ENCODE data around the gene KIF21B.

Gene KIF21B

DNA sequence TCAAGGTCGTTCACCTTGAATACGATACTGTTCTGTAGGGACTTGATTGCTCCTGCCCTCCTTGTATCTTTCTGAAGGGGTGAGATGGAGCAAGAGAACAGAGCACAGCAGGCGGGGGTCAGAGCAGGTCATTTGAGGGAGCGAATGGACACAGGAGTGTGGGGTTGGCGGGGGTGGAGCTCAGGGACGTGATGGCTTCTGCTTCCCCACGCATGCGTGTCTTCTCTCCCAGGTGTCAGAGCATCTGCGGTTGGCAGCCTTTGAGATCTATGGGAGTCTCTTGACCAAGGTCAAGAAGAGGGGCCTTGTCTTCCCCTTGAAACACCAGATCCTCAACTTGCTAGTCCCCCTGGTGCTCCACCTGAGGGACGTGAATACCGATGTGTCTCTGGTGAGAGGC, 64.9 kb downstream of the KIF21B start:
- no peak overlapping the region for H3K4me3 ChIP-seq (ENCODE audit: low read depth, low read length)
- no peaks in the 10 kb centered on the region for H3K79me2 ChIP-seq
- no peaks in the 10 kb centered on the region for H3K9me3 ChIP-seq (ENCODE audit: control insufficient read depth, low read length)
- H3K4me2 ChIP-seq (ENCODE audit: low read length), result no peak overlapping the region
- no peak overlapping the region for H3K27ac ChIP-seq
- no peak overlapping the region for H2AFZ ChIP-seq
- TF ChIP-seq CTCF (IDR thresholded peaks at IDR 0.05), result no peak
- no peaks in the 10 kb centered on the region for H3K27me3 ChIP-seq (ENCODE audit: control insufficient read depth, insufficient read depth, low read length)
- no peaks in the 10 kb centered on the region for H3K36me3 ChIP-seq (ENCODE audit: control insufficient read depth, insufficient read depth, low read length)
- H3K4me1 ChIP-seq, result no peaks in the 10 kb centered on the region
- H3K9ac ChIP-seq, result no peak overlapping the region

GRCh38 chr1:200954434-200954833, 69.1 kb downstream of the KIF21B start:
- H3K27me3 ChIP-seq (ENCODE audit: control insufficient read depth, insufficient read depth, low read length), result no peaks in the 10 kb centered on the region
- TF ChIP-seq CTCF (IDR thresholded peaks at IDR 0.05), result no peak
- H3K27ac ChIP-seq, result no peak overlapping the region
- H3K9me3 ChIP-seq (ENCODE audit: control insufficient read depth, low read length), result no peaks in the 10 kb centered on the region
- H3K4me1 ChIP-seq, result no peaks in the 10 kb centered on the region
- no peak overlapping the region for H2AFZ ChIP-seq
- H3K4me3 ChIP-seq (ENCODE audit: low read depth, low read length), result no peak overlapping the region
- H3K79me2 ChIP-seq, result no peaks in the 10 kb centered on the region
- no peaks in the 10 kb centered on the region for H3K36me3 ChIP-seq (ENCODE audit: control insufficient read depth, insufficient read depth, low read length)
- H3K4me2 ChIP-seq (ENCODE audit: low read length), result no peak overlapping the region
- H3K9ac ChIP-seq, result no peak overlapping the region

- H2AFZ ChIP-seq, result no peak overlapping the region
- no peaks in the 10 kb centered on the region for H3K79me2 ChIP-seq
- TF ChIP-seq CTCF (IDR thresholded peaks at IDR 0.05), result no peak
- no peak overlapping the region for H3K9ac ChIP-seq
- H3K27me3 ChIP-seq (ENCODE audit: control insufficient read depth, insufficient read depth, low read length), result no peaks in the 10 kb centered on the region
- H3K4me2 ChIP-seq (ENCODE audit: low read length), result no peak overlapping the region
- H3K4me1 ChIP-seq, result no peaks in the 10 kb centered on the region
- peaks cover 6% of the 10 kb centered on the region for H3K9me3 ChIP-seq (ENCODE audit: control insufficient read depth, low read length)
- H3K4me3 ChIP-seq (ENCODE audit: low read depth, low read length), result no peak overlapping the region
- H3K36me3 ChIP-seq (ENCODE audit: control insufficient read depth, insufficient read depth, low read length), result no peaks in the 10 kb centered on the region
- H3K27ac ChIP-seq, result no peak overlapping the region
Measured at GRCh38 chr1:200951016-200951415, 72.5 kb downstream of the KIF21B start.

DNA sequence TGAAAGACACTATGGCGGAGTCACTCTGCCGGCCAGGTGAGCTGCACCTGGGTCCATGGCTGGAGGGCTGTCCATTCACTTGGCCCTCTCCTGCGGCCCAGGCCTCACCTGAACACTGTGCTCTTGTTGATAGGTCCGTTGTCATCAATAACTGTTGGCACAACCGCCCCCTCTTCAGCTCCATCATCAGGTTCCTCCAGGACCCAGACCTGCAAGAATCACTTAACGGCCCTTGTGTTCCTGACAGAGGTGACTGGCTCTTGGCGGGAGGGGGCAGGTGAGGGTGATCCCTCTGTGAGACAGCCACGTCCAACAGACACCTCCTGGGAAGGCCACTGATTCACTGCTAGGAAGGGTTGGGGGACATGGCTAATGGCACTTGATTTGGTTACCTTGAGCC, 73.9 kb downstream of the KIF21B start:
- no peaks in the 10 kb centered on the region for H3K36me3 ChIP-seq (ENCODE audit: control insufficient read depth, insufficient read depth, low read length)

More for the DNA sequence above, 73.9 kb downstream of the KIF21B start:
- H2AFZ ChIP-seq, result no peak overlapping the region
- H3K27me3 ChIP-seq (ENCODE audit: control insufficient read depth, insufficient read depth, low read length), result no peaks in the 10 kb centered on the region
- no peak overlapping the region for H3K4me2 ChIP-seq (ENCODE audit: low read length)
- H3K4me3 ChIP-seq (ENCODE audit: low read depth, low read length), result no peak overlapping the region
- no peak overlapping the region for H3K27ac ChIP-seq
- no peak for TF ChIP-seq CTCF (IDR thresholded peaks at IDR 0.05)
- no peaks in the 10 kb centered on the region for H3K79me2 ChIP-seq
- no peaks in the 10 kb centered on the region for H3K4me1 ChIP-seq
- no peak overlapping the region for H3K9ac ChIP-seq
- H3K9me3 ChIP-seq (ENCODE audit: control insufficient read depth, low read length), result peaks cover 6% of the 10 kb centered on the region
